Islet of Langerhans (tissue), 1 donor: Measurements from ENCODE around the gene PHIP.
"Not testable (repeated sequence)": the region's sequence is repeated elsewhere in the genome, so short reads cannot be mapped to it uniquely, and the experiment has no call there.

Source experiments
- FAIRE-seq: peaks from one replicate; lab custom pipeline; 2011; peaks lifted over from hg19 to GRCh38; lab: Jason Lieb, UNC

The PHIP gene

GRCh38 chr6:79078075-79078969, at the start of gene PHIP:
PHIP (minus strand) TSS chr6:79078254; CDS start chr6:79078068, 186 bp downstream.
- no peak for FAIRE-seq

GRCh38 chr6:79127660-79128059, 49.6 kb upstream of the PHIP start:
- FAIRE-seq: no peak

- FAIRE-seq: no peak
Observed at GRCh38 chr6:79119217-79119616, 41.2 kb upstream of the PHIP start.

- no peak for FAIRE-seq
Observed at GRCh38 chr6:79117752-79118151, 39.7 kb upstream of the PHIP start.

- no peak for FAIRE-seq
Observed at GRCh38 chr6:79115553-79116182, 37.6 kb upstream of the PHIP start.

- no peak for FAIRE-seq
Observed at GRCh38 chr6:79111549-79111948, 33.5 kb upstream of the PHIP start.

- FAIRE-seq: no peak
Observed at GRCh38 chr6:79101164-79101563, 23.1 kb upstream of the PHIP start.

- no peak for FAIRE-seq
Observed at GRCh38 chr6:79100304-79100703, 22.2 kb upstream of the PHIP start.

- no peak for FAIRE-seq
Observed at GRCh38 chr6:79094938-79095337, 16.9 kb upstream of the PHIP start.

- not testable (repeated sequence) for FAIRE-seq
Observed at GRCh38 chr6:79091801-79092200, 13.7 kb upstream of the PHIP start.

- no peak for FAIRE-seq
Observed at GRCh38 chr6:79089552-79090404, 11.7 kb upstream of the PHIP start.

- no peak for FAIRE-seq
Observed at GRCh38 chr6:79084693-79085092, 6.6 kb upstream of the PHIP start.

GRCh38 chr6:79082304-79082703, 4.2 kb upstream of the PHIP start:
- no peak for FAIRE-seq

GRCh38 chr6:79081663-79082062, 3.6 kb upstream of the PHIP start:
- no peak for FAIRE-seq

GRCh38 chr6:79079561-79080041, 1.5 kb upstream of the PHIP start:
- no peak for FAIRE-seq

- no peak for FAIRE-seq
Observed at GRCh38 chr6:79077715-79078074, 359 bp downstream of the PHIP start.

- no peak for FAIRE-seq
Observed at GRCh38 chr6:79076782-79077641, 1.0 kb downstream of the PHIP start.

GRCh38 chr6:79076160-79076559, 1.9 kb downstream of the PHIP start:
- no peak for FAIRE-seq

GRCh38 chr6:79073888-79074287, 4.2 kb downstream of the PHIP start:
- FAIRE-seq: no peak

- FAIRE-seq: no peak
Observed at GRCh38 chr6:79072640-79073181, 5.3 kb downstream of the PHIP start.

- FAIRE-seq: no peak
Observed at GRCh38 chr6:79071547-79071946, 6.5 kb downstream of the PHIP start.
